NCI-H1092 treated with DMSO at 0.1 percent for 48 hours (cell line): ENCODE data around the gene ARHGAP15.

Experiments
- DNase-seq: peaks from one replicate; lab custom pipeline; 2025; lab: John Stamatoyannopoulos, UW

ARHGAP15 gene

GRCh38 chr2:143582046-143582747, 453.0 kb downstream of the ARHGAP15 start:
- DNase-seq: no peak

DNA sequence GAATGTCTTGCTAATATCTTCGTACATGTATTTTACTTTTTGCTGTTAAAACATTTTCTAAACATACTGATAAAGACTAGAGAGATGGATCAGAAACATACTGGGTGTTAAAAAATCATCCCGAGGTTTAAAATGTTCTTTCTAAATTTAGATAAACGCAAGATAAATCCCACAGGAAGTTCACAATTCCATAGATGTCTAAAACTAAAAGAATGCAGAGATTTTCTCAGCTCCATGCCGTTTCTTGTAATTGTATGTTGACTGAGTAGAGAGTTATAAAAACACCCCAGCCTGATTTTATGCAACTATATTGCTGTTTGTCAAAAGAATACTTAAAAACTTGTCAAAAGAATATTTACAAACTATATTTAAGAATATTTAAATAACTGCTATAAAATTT, 455.7 kb downstream of the ARHGAP15 start:
- DNase-seq: no peak

- DNase-seq: no peak
These were observed 456.9 kb downstream of the ARHGAP15 start for GRCh38 chr2:143586119-143586518.

DNA sequence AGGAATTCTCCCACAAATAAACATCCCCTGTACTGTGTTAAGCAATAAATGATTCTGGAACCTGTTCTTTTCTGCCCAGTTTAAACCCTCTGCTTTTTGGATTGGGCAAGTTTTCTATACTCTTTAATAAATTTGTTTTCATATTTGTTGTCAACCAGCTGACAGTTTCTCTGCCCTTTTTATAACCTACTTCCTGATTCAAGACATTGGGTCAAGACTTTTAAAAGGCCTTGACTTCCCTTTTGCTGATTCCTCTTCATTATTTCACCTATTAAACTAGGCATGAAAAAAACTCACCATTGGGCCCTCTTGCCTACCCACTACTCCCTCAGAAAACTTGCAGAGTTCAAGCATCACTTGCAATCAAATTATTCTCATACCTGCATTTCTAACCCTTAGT, 459.5 kb downstream of the ARHGAP15 start:
- no peak for DNase-seq

GRCh38 chr2:143594161-143594560, 464.9 kb downstream of the ARHGAP15 start:
- no peak for DNase-seq

DNA sequence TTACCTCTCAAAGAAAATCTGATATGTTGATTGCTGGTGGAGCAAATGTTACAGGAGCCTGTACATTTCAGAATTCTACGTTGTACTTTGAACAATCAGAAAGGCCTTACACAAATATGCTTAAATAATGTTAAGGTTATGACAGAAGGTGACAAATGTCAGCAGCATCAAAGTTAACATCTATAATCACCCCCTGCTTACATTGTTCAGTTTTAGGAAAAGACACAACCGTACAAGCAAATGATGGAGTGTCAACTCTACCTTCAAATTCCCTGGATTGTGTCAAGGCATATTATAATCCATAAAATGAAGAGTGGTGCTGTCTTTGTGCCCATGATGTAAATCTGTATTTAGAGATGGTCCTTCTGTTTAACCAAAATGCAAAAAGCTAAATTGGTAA, 465.5 kb downstream of the ARHGAP15 start:
- DNase-seq: no peak

- no peak for DNase-seq
These were observed 470.9 kb downstream of the ARHGAP15 start for GRCh38 chr2:143600116-143600515.

DNA sequence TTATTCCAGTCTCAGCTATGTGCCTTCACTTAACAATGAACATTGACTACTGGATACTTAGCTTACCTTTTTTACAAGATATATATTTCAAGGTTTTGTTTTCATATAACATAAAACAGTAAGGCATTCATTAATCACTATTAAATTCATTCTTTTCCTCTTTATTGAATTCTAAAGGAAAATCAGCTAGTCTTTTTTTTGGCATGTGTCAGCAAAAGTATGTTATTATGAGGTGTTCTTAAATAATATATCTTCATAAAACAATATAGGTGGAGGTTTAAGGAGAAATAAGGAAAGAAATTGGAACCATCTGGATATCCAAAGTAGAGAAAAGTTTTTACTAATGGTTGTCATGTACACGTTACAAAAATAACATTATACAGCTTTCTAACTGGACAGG, 472.6 kb downstream of the ARHGAP15 start:
- DNase-seq: no peak

DNA sequence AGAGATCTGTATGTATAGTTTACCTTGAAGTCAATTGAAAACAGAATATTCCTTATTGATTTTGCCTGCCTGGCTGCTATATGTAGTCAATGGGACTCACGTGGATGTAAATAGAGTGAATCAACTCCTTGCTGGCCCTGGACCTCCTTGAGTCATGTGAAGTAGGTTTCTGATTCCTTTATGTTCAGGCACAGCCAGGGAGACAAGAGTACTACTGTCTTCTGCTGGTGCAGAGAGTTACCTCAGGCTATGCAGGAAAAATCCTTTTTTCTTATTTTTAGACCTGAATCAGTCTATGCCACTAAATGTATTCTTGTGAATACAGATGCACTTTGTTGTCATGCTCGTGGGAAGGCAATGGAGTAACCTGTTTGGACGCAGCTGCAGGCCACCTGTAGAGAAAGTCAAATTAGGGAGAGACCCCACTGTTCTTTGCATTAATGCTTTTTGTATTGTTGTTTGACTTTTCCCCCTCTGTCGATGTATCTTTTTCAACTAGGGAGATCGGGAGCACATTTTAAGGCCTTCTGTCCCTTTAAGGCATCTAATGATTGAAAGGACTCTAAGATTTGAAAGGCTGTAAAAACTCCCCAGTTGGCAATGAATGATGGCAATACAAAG, 473.9 kb downstream of the ARHGAP15 start:
- DNase-seq: no peak

DNA sequence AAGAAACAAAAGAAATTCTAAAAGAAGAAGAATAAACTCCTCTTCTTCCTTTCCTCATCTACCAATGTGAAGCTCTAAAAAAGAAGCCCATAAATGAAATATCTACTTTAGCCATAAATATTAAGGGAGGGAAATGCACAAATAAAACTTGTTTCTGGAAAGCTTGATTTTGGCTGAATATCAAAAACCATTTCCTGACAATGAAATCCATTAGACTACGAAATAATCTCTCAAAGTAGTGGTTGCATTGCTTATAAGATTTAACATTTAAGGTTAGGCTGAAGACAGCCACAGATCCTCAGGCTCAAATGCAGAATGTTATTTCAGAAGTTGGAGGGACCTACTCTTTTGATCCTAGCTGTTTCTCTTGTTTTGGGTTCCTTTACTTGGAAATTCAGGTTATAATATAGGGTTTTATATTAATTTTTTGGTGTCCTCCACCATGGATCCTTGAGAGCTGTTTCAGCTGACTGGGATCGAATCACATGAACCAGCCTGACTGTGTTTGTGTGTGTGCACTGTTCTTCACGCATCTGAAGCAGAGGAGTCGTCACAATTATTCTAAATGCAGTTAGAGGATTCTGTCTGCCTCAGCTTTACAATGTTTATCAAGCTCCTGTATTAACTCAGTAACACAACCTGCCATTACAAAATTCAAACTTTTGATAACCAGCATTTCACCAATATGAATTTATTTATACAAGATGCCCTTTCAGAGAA, 474.8 kb downstream of the ARHGAP15 start:
- DNase-seq: no peak

DNA sequence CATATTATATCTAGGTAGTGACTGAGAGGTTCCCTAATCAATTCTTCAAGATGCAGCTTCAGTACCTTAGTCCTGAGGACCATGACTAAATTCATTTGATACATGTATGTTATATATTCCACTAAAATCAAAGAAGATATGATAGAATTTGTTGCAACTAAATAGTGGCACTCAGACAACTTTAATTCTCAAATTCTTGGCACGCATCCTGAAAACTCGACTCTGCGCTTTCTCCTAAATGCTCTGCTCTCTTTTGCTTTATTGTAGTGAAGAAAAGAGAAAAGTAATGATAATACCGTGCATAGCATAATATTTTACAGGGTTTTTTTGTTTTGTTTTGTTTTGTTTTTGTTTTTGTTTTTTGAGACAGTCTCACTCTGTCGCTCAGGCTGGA, 475.3 kb downstream of the ARHGAP15 start:
- DNase-seq: no peak

DNA sequence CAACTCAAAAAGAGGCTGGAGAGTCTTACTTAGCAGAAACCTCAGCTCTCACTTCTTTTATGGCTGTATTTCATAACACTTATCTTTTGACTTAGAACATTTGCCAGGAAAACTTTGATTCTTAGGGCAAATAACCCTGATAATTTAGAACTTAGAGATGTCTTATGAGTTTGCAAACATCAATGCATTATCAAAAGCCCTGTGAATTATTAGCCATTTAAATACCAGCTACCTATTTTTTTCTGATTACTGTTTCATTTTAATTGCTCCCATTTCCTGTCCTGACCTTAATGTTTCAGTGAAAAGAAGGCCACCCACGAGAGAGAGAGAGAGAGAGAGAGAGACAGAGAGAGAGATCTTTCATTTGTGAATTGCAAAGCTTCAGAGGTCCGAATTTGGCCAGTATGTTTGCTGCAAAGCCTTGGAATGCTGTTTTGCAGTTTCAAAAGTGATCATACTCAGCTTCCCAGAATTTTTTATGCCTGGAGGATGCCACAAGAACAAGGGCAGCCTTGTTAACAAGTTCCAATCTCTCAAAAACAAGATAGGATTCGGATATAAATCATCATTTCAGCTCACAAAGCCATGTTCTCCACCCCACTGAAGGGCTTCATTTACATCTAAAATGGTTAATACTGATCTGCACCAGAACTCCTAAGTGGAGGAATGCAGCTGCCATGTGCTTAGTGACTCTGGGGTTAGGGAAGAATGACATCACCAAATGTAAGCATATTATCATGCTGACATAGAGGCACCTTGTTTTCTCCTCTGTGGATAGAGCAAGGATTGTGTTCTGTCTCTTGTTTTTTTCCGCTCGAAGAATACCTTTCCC, 478.2 kb downstream of the ARHGAP15 start:
- no peak for DNase-seq

DNA sequence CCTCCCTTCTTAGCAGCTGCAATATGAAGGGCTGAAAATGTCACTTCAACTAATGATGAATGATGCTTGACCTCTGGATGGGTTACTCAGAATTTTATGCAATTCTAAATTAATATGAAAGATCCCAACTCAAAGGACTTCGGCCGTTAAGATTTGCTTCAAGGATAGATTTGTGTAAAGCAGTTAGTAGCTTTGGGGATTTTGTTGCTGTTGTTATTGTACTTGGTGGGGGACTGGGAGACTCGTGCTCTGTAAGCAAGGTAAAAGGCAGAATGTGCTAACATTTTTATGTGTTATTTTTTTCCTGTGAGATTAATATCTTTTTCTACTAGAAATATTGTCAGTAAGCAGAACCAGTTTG, 478.8 kb downstream of the ARHGAP15 start:
- DNase-seq: no peak

DNA sequence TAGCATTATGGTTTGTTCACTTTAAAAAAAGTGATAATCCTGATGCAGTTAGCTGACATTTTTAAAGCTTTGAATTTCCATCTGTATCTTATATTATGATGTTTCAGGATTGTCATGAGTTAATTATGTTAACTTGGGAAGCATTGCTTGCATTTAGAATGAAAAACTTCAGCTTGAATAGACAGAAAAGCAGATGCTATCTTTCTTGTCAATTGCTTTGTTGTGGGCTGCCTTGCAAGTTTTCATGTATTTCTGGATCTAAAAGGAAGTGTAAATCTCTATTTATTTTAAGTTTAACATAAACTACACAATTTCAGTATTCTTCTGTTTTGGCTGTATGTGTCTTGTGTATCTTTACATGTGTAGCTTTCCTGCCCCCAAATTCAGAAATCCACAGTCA, 479.5 kb downstream of the ARHGAP15 start:
- DNase-seq: no peak

GRCh38 chr2:143611336-143611735, 482.1 kb downstream of the ARHGAP15 start:
- no peak for DNase-seq

- no peak for DNase-seq
These were observed 486.3 kb downstream of the ARHGAP15 start for GRCh38 chr2:143615562-143615961.

- DNase-seq: no peak
These were observed 487.2 kb downstream of the ARHGAP15 start for GRCh38 chr2:143616452-143616851.

DNA sequence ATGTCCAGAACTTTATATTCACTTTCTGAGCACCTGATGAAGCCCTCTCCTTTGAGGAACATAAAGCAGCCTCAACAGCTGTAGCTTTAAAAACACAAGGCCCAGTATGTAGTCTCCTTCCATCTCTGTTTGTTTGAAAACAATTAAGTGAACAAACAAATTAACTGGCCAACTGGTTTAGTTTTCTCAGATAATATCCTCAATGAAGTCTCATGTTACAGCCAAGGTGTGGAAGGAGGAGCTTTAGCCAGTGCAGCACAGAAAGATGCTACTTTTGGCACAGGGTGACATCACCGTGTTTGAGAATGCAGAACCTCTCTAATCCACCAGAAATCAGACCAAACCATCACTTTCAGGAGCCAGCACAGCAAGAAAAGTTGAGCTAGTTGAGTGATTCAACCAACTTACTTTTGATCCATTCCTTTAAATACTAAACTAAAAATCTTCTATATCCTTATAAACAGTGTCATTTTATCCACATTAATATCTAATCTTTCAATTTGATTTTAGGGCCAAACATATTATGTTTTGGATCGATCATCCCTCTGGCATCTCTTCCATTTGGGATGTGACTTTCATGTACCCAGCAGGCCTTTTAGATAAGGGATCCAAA, 488.7 kb downstream of the ARHGAP15 start:
- DNase-seq: no peak

DNA sequence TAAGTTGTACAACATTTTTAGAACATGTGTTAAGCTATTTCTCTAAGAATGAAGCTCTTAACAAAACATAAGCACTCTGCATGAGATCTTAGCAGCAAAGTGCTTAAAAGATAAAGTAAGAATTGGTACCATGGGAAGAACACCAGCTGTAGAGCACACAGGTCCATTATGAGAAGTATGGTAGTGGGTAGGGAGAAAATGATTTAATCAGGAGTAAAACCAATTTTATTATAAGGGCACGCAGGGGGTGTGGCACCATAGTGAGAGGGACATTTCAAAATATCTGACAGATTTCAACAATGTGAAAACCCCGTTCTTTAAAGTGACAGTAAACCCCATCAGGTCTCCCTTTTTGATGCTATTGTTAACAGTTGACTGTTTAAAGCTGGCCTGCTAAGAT, 492.9 kb downstream of the ARHGAP15 start:
- no peak for DNase-seq

DNA sequence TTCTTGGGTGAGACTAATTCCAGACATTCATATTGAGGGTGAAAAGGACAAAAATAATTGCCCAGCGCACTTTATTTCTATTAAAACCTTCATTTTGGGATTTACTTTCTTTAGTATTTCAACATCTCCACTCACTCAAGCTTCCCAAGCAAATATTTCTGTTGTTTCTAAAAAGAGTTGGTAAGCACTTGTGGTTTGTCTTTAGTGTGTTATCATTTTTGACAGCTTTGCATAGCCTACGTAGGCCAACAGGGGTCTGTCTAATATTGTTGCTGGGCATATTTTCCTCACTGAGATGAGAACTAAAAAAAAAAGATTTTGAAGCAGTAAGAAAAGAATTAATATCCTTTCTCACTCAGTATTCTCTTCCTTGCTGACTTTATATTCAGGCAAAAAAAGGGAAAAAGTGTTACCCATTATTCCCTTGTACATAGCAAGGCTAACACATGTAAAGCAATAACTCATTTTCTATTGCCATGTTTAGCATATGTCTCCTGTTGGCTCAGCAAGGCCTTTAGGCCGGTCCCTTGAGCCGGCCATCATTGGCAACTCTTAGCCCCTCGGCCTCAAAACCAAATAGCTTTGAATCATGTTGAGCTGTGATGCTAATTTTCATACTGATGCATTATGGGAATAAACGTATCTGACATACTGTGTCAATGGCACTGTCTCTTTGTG, 494.2 kb downstream of the ARHGAP15 start:
- no peak for DNase-seq

- DNase-seq: no peak
These were observed 494.7 kb downstream of the ARHGAP15 start for GRCh38 chr2:143623909-143624260.

DNA sequence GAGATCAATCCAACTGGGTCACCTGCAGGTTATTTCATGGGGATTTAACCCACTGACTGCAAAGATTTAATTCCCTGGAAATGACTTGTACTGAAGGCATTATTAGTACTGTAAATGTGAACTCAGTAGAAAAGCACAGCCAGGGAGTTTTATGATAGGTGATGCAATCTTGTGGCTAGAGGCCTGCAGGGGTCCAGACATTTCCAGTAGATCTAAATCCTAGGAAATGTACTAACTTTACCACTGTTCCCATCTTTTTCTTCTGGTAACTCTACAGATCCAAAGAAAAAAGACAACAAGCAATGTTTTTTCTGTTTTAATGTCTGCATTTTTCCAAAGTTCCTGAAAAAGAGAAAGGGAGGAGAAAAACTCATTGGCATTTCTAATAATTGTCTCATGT, 500.1 kb downstream of the ARHGAP15 start:
- no peak for DNase-seq
